Erythroblast (primary cell): ENCODE data around the gene BACH2.
A peak's percentile ranks its signal among the peaks of the same experiment; 100 is the strongest.

Experiments
- DNase-seq, 2 experiments: peaks; one replicate each; lab custom pipeline; 2025; lab: John Stamatoyannopoulos, UW
- GATA1 ChIP-seq: IDR thresholded peaks from 2 replicates; pipeline ENCODE4 v1.6.1; 2011; ENCODE audit warnings: low read depth, mild to moderate bottlenecking, control low read depth, low read length, moderate library complexity
- POLR2A ChIP-seq: IDR thresholded peaks from 2 replicates; pipeline ENCODE4 v1.6.1; 2011; ENCODE audit warnings: mild to moderate bottlenecking, low read length

Gene BACH2

DNA sequence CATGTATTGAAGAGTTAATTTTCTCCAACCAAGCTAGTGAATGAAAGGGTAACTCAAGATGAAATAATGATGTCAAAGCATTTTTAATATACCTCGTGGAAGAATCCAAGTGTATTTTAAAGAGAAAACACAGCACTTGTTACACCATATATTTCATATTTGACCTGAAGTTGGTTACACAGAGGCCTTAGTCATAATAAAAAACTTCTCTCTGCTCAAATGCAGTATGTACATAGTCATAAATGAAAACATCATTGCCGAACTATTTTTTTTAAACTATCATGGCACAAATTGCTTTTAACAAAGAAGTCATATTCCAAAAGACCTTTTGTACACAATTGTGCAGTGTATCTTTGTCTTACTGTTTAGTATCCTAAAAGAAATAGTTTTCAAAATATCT lies 43.0 kb downstream of the BACH2 start:
- no peak for DNase-seq
- TF ChIP-seq GATA1 (no peak), POLR2A (no peak)

DNA sequence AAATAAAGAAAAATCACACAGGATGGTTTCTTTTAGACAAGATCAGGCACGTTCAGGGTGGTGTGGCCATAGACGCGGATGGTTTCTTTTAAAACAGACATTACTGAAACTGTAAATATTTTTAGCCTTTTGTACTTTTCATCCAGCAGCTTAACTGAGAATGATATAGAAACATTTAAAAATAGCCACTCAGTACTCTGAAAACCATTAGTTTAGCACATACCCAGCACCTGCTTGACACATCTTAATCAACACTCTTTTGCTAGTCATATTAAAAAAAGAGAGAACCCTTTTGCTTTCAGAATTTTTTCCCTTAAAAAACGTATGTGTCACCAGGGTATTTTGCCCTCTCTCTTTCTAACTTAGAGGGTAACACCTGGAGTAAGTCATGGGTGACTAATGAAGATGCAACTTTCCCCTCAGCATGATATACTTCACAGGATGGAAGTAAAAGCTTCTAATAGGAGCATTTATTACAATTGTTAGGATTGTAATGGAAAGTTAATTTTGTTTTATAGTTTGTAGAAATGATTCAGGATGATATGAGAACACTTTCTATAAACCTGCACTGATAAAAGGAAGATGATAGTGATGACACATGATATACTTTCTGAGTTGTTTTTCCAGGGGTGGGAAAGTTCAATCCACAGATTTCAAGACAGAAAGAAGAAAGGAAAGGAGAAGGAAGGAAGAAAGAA lies 45.2 kb downstream of the BACH2 start:
- no peak for TF ChIP-seq GATA1
- TF ChIP-seq POLR2A = no peak
- peak in 1 of 2 experiments; percentile 9 for DNase-seq

DNA sequence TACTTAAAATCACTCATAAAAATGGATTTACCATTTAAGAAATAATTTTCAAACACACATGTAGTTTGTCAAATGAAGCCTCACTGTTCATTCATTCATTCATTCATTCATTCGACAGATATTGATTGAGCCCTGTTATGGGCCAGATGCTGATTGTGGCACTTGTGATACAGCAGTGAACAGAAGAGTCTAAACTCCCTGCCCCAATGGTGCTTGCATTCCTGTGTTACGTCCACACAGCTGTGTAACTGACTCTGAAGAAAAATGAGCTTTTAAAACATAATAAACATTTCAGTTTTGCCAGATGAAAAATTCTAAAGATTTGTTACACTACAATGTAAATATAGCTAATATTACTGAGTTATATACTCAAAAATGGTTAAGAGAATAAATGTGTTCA lies 46.2 kb downstream of the BACH2 start:
- TF ChIP-seq GATA1 = no peak
- no peak for TF ChIP-seq POLR2A
- no peak for DNase-seq

DNA sequence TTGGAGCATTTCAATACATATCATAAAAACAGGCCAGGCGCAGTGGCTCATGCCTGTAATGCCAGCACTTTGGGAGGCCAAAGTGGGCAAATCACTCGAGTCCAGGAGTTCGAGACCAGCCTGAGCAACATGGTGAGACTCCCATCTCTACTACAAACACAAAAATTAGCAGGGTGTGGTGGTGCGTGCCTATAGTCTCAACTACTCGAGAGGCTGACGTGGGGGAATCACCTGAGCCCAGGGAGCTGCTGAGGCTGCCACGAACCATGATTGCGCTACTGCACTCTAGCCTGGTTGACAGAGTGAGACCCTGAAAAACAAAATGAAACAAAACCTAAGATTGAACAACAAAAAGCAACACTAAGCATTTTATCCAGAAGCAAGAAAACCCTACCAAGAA lies 47.2 kb downstream of the BACH2 start:
- no peak for DNase-seq
- TF ChIP-seq POLR2A (no peak), GATA1 (no peak)

DNA sequence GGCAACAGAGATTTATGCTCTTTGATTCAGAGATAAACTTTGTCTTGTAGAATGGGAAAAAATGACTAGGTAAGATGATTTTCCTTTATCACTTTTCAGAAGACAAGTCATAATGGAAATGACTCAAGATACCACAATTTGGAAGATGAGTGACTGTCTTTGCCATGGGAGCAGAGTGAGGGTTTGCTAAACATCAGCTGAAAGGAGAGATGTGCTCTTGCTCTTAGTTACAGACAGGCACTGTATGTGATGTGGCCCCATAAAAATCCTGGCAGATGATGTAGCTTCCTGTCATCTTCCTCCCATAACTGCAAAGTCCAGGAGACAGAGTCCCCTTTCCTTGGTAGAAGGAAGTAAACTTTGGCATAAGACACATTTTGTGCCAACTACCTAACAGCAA lies 47.6 kb downstream of the BACH2 start:
- DNase-seq = no peak
- TF ChIP-seq POLR2A (no peak), GATA1 (no peak)

DNA sequence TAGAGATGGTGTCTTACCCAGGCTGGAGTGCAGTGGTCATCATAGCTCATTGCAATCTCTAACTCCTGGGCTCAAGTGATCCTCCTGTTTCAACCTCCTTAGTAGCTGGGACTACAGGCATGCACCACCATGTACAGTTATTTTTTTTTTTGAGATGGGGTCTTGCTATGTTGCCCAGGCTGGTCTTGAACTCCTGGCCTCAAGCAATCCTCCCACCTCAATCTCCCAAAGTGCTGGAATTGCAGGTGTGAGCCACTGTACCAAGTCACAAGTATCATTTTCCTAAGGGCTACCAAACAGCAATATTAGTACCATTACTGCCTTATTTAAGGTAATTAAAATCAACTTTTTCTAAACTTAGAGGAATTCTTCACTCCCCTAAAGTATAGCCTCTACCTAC lies 49.4 kb downstream of the BACH2 start:
- DNase-seq = no peak
- TF ChIP-seq POLR2A = no peak
- TF ChIP-seq GATA1 = no peak

DNA sequence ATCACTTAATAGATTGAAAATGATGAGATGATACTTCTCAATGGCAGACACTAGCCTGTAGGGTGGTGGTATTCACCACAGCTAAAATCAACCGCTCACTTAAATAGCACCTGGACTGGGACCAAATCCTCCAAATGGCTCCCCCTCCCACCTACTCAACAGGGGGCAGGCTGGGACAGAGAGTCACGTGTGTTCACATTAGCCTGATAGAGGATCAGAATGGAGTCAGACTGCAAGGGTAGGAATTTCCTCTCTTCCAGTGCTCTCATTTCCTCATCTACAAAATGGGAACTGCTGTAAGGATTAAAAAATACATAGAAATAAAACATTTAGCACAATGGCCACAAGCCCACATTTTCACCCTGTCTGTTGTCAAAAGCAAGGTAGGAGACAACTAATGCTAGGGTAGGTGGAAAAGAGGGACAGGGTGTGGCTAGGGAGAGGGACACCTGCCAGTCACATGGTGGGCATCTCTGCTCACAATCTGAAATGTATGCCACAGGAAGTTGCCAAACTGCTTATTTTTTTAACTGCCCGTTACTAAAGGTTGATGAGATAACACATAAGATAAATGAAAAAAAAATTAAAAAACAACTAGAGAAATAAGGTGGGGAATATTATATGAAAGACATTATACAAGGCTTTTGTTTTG lies 55.3 kb downstream of the BACH2 start:
- no peak for DNase-seq
- no peak for TF ChIP-seq POLR2A

DNA sequence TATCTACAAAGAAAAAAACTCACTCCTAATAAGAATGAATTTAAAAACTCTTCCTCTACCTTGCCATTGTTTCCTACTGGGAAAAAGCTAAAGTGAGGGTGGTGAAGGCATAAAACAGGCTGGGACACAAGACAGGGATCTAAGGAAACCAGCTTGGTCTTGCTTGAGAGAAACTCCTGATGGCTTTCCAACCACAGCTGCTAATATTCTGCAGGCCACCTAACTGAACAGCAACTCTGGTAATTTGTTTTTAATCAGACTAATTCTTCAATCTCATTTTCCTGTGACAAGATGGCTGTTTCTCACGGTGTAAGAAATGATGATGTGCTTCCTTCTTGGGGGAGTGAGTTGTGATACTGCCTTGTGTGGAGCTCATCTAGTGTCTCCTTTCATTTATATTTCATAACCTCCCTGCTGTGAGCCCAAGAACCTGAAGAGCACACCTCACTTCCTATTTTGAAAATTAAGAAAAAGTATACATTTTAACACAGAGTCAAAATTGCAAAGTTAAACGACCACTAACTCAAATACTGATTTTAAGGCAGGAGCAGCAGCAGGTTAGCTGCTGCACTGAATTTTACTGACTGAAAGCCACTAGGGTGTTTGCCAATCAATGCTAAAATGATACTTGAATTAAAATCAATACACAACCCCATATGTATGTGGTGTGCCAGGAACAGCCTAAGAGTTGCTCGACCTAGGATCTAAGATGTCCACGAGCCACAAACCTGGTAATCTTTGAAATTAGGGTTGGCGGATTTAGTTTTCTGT lies 58.0 kb downstream of the BACH2 start:
- no peak for TF ChIP-seq GATA1
- no peak for TF ChIP-seq POLR2A
- no peak for DNase-seq

DNA sequence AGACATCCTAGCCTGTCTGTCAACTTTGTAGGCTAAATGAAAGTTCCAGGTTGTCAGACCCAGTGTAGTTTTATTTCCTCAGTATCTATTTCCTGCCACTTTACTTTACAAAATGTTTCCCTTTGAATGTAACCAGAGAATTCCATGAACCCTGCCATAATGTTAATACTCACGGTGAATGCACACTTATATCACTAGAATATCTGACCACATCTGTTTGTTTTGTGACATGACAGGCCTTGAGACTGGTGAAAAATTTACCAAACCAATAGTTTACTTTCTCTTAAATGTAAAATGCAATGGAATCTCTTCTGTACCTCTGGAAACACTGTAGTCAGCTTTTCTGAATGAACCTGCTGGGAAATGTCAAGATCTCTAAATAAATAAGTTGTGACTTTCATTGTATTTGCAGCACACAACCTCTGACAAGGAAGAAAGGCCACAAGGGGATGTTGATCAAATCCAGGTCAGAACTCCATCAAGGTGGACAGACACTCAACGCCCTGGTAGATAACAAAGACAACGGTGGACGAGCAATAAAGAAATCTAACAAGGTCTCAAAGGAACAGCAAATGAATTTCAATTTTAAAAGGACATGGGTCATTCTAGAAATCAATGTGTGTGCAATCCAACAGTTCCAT lies 59.2 kb downstream of the BACH2 start:
- no peak for DNase-seq
- TF ChIP-seq GATA1 (no peak), POLR2A (no peak)

DNA sequence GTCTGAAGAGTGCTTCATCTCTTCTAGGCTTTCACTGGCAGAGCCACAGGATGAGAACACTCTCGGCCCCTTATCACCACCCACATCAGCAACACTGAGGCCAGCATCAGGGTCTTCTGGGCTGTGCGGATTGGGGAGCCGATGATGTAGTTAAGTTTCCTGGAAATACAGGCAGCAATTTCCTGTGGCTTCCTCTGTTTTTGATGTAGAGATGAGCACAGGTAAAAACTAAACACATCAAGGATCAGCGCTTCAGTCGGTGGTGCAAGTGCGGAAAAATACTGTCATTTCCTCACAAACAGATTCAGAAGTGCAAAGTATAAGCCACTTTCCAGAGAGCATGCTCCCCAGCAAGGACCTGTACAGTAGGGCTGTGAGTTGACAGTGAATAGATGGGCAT lies 62.6 kb downstream of the BACH2 start:
- TF ChIP-seq GATA1 = no peak
- TF ChIP-seq POLR2A = no peak
- DNase-seq = no peak

DNA sequence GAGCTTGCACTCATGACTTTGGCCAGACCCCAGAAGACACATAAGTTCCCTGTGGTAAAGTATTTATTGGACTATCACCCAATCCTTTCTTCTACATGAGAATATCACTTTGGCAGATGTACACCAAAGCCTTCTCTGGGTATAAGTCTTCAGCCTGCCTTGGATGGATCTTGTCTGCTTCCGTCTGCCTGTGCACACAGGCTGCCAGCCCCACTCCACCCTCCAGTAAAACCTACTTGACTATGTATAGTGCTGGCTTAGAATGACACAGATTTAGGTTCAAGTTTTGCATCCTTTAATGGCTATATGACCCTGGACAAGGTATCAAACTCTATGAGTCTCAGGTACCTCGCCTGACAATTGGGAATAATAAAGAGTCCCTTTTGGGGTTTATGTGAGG lies 63.4 kb downstream of the BACH2 start:
- DNase-seq = no peak
- no peak for TF ChIP-seq GATA1

DNA sequence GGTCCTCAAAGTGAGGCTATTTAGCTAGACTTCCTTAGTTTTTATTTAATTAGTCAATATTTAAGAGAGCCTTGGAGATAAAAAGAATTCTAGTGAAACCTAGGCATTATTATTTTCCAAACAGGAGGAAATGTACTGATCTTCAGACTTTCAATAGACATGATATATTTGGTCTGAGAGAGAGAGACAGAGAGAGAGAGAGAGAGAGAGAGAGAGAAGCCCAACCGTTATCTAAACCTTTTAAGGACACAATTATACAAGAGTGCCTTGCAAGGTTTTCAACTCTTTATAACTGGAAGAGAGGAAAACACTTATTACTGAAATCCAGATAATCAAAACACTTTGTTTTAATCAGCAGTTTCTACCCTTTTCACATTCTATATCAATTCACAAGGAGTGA lies 64.8 kb downstream of the BACH2 start:
- no peak for DNase-seq
- no peak for TF ChIP-seq POLR2A
- no peak for TF ChIP-seq GATA1

DNA sequence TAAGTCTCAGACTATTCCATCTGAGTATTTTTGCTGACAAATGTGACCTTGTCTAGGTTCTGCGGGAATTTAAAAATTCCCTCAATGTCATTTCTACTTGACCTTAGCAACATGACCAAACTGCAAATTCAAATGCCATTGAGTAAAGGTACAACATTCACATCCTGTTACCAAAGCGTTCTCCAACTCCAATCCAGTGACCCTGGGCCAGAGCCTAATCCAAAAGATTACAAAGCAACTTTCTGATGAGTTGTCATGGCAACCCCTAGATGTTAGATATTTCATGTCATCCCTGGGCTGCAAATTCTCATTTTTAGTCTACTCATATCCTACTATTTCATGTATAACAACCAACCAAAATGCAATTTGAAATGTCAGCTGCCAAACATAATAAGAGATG lies 65.3 kb downstream of the BACH2 start:
- DNase-seq = no peak
- TF ChIP-seq POLR2A = no peak
- TF ChIP-seq GATA1 = no peak
